T-helper 9 cell (primary cell): Measurements from ENCODE around the gene SMCR8.
A peak's percentile ranks its signal among the peaks of the same experiment; 100 is the strongest.
"Not testable (repeated sequence)": the region's sequence is repeated elsewhere in the genome, so short reads cannot be mapped to it uniquely, and the experiment has no call there.

Experiments used
- DNase-seq: peaks from one replicate; pipeline ENCODE4 v3.0.0-alpha.2; 2020
- total RNA-seq, 2 donors: gene quantifications; one replicate each; lab custom pipeline; 2026; lab: John Stamatoyannopoulos, UW

The SMCR8 gene, protein sequence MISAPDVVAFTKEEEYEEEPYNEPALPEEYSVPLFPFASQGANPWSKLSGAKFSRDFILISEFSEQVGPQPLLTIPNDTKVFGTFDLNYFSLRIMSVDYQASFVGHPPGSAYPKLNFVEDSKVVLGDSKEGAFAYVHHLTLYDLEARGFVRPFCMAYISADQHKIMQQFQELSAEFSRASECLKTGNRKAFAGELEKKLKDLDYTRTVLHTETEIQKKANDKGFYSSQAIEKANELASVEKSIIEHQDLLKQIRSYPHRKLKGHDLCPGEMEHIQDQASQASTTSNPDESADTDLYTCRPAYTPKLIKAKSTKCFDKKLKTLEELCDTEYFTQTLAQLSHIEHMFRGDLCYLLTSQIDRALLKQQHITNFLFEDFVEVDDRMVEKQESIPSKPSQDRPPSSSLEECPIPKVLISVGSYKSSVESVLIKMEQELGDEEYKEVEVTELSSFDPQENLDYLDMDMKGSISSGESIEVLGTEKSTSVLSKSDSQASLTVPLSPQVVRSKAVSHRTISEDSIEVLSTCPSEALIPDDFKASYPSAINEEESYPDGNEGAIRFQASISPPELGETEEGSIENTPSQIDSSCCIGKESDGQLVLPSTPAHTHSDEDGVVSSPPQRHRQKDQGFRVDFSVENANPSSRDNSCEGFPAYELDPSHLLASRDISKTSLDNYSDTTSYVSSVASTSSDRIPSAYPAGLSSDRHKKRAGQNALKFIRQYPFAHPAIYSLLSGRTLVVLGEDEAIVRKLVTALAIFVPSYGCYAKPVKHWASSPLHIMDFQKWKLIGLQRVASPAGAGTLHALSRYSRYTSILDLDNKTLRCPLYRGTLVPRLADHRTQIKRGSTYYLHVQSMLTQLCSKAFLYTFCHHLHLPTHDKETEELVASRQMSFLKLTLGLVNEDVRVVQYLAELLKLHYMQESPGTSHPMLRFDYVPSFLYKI
- 174 to 195 reads per million in 2 donors for total RNA-seq

DNA sequence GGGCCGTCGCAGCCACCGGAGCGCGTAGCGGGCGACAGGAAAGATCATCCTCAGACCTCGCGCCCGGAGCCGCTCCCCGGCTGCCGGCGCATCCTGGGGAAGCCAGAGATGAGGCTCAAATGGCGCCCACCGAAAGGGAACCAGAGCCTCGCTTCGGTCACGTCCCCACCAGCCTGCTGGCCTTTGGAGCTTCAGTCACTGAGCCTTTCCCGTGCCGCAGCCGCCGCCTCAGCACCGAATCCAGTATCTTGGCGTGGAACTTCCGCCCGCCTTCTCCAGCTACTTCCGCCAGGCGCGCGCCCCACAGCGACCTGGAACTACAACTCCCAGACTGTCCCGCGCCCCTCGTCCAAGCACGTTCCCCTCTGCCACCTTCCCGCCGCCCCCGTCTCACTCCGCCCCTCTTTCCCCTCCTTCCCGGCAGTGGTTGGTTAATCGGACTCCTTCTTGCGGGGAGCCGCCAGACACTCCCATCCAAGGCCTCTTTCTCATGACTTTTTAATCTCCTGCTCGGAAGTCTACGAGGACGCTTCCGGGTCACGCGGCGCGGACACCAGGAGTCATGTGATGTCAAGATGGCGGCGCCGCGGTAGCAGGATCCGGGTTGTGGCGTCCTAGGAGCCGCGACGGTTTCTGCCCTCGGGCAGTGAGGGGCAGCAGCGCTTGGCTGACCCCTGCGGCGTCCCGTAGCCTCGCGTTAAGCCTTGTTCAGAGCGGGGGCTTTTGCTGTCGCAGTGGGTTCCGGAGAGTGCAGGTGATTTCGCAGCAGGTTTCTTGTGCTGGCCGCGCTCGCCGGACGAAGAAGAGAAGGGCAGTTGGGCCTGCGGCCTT is at the start of gene SMCR8, which contains the start of gene TOP3A:
Gene SMCR8, plus strand, starts transcription at position 563 of the 831 bp plus-strand sequence. CDS start 497 bp downstream, outside the sequence.
Gene TOP3A, minus strand, starts transcription at position 264 of the 831 bp plus-strand sequence. Its CDS starts 216 bp downstream, at position 48.
- DNase-seq = peak; percentile 96

DNA sequence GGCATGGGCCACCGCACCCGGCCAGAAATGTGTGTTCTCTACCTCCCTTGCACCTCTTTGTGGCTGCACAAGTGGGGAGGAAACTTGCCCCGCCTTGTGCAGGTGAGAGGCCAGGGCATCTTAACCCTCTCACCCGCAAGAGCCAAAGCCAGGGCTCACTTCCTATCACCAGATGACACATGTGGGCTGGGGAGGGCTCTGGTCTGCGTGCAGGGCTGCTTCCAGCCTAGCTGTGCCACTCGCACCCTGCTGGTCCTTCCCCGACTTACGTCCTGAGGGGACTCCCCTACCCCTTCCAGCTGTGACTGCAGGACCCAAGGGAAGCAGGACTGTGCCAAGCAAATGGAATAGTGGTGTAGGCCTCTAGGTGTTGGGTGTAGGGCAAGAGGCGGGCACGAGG is 47.7 kb upstream of the SMCR8 start:
- DNase-seq = no peak

DNA sequence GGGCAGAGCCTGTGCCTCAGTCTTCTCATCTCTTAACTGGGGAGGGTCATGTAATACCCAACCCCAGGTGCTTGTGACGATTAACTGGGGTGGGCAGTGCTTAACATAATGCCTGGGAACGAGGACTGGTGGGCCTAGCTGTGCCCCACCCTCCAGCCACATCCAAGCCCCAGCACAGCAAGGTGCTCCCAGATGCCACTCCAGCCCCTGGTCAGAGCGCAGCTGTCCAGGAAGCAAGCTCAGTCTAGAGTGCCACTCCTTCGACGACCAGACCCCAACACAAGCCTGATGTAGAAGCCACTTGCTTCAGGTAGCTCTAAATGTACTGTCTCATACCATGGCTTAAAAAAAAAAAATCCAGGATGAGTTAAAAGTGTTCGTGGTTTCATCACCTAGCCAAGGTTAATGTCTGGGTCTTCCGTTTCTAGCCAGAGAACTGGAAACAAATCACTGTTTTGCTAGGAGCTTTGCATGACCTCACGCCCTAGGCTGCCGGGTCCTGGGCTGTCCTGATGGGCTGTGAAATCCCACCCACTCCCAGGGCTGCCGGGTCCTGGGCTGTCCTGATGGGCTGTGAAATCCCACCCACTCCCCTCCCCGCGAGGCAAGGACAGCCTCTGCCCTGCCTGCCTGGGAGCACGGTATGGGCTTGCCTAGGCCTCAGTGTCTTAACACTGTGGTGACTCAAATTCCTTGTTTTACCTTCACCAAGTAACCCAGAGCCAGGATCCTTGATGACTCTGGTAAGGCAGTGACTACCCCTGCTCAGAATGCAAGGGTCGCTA is 47.0 kb upstream of the SMCR8 start:
- no peak for DNase-seq

DNA sequence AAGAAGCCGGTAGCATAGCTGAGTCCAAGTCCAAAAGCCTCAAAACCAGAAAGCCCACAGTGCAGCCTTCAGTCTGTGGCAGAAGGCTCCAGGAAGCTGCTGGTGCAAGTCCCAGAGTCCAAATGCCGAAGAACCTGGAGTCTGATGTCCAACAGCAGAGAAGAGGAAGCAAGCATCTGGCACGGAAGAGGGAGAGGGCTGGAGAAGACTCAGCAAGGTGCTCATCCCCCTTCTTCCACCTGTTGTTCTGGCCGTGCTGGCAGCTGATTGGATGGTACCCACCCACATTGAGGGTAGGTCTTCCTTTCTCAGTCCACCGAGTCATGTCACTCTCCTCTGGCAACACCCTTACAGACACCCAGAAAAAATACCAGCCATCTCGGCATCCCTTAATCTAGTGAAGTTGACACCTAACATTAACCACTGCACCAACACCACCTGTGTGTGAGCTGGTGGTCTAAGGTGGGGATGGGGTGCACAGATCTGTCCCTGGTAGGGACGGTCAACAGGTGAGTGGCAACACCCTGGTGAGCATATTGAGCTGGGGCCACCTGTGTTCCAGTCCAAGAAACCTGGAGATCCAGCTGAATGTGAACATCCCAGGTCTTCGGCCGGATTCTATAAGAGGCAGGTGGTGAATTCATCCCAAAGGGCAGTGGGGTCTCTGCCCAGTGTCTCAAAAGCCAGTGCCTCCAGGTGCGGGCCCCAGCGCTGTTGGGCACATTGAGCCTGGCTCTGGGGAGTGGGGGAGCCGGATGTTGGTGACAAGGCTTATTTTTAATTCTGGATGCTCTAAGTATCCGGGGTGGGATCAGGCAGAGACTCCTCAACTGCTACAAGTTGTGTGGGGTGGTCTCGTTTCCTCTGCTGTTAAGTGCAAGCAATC is 44.8 kb upstream of the SMCR8 start:
- no peak for DNase-seq

DNA sequence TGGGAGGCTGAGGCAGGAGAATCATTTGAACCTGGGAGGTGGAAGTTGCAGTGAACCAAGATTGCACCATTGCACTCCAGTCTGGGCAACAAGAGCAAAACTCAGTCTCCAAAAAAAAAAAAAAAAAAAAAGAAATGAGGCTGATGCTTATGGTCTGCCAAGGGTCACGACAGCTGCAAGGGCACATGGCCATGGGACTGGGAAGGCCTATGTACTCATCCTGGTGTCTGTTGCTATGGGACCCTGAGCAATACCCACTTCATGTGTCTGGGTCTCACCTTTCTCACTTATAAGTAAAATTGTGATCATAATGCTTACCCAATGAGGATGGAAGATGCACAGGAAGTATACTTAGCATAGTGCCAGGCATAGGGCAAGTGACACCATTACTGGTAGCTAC is 38.0 kb upstream of the SMCR8 start:
- no peak for DNase-seq

DNA sequence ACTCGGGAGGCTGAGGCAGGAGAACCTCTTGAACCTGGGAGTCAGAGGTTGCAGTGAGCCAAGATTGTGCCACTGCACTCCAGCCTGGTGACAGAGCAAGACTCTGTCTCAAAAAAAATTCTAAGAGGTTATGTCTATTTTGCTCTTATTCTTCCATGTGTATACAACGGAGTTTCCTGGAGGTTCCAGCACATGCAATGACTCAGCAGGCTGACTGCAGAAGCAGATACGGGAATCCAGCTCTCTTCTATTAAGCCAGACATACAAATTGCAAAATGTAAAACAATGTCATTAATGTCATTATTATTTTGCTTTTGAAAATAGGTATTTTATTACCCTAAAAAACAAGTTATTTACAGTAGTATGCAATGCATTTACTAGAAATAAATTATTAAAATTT is 36.2 kb upstream of the SMCR8 start:
- no peak for DNase-seq

DNA sequence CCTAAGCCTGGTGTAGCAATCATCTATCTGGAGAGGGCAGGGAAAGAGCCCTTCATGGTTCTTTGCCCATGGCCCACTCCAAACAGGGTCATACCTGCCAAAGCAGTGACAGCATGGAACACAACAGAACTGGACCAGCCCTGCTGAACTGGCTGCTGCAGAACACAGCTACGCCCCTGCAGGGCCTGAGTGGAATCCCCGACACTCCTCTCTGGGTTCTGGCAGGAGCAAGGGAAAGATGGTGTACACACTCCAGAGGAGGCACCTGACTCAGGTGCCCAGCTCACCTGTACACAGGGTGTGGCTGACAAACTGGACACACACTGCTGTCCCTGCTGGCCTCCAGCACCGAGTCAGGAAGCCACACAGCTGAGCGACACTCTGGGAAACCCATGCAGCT is 34.8 kb upstream of the SMCR8 start:
- DNase-seq = no peak

DNA sequence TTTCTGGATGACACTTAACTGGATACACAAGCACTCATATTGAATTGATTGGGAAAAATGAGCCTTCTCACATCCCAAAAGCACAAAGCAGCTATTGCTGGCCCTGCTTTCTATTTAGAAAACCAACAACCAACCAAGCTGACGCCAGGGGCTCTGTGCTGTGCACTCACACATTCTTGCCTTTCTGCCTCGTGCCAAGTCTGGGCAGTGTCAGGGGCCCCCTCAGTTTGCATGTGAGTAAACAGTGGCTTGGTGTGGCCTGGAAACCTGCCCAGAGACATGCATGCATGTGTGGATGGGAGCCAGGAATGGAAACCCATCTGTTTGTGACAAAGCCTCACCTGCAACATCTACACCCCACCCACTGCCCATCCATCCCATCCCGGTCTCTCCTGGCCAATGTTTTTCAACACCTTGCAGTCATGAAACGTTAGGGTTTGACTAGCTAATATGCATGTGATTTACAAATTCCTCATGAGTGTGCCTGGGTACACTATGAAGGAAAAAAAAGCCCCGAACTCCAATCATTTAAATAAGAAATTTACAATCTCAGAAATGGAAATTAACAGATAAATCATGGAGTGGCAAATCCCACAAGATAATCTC is 34.2 kb upstream of the SMCR8 start:
- DNase-seq = no peak

DNA sequence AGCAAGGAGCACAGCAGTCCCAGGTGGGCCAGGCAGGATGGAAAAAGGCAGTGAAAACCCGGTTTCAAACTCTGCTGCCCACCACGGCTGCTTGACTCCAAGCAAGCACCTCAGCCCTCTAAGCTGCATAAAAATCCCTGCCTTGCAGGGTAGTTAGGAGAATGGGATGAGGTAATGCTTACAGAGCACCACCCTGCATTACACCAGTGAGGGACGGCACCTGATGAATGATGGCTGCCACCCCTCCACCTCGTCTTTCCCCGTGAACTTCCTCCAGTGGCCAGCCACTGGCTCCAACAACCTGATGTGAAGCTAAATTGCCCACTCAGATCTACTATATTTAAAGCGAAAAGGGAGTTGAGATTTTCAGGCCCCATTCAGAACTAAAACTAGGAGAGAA is 33.3 kb upstream of the SMCR8 start:
- no peak for DNase-seq

DNA sequence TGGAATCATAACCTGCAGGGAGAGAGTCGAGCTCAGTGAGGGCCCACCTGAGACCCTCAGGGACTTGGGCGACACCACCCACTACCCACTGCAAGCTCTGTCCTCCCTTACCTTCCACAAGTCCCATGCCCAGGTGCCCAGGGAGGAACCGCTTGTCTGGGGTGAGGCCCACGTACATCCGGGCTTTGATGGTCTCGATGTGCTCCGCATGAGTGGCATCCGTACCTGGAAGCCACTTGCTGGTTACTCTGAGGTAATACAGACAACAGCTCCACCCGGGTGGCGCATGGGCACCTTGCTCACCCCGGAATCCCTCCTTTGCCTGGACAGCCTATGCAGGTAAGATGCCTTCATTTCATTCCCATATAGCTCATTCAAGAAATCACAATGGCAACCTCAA is 29.8 kb upstream of the SMCR8 start:
- DNase-seq = no peak

DNA sequence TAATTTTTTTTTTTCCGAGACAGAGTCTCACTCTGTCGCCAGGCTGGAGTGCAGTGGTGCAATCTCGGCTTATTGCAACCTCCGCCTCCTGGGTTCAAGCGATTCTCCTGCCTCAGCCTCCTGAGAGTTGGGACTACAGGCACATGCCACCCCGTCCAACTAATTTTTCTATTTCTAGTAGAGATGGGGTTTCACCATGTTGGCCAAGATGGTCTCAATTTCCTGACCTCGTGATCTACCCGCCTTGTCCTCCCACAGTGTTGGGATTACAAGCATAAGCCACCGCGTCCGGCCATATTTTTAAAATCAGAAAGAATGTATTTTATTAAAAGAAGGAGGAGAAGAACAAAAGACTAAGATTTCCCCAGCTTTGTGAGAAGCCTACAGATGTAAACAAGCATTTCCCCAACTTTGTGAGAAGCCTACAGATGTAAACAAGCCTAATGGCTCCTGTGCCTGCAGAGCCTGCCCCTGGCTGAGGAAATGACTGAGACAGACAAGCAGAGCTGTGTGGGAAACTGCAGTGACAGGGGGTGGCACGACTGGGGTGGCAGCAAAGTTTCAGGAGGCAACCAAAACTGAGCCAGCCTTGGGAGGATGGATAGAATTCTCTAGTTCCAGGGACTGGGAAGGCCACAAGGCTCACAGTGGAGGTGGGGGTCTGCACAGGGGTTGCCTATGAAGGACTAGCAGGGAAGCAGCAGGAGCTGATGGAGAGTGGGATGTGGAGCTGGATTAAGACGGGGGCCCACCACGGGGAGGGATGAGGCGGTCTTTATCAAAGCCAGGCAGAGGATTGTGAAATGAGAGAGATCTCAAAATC is 23.2 kb upstream of the SMCR8 start:
- DNase-seq = no peak

DNA sequence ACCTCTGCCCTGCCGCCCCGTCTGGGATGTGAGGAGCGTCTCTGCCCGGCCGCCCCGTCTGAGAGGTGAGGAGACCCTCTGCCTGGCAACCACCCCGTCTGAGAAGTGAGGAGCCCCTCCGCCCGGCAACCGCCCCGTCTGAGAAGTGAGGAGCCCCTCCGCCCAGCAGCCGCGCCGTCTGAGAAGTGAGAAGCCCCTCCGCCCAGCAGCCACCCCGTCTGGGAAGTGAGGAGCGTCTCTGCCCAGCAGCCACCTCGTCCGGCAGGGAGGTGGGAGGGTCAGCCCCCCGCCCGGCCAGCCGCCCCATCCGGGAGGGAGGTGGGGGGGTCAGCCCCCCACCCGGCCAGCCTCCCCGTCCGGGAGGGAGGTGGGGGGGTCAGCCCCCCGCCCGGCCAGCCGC is 17.0 kb upstream of the SMCR8 start:
- DNase-seq = not testable (repeated sequence)

DNA sequence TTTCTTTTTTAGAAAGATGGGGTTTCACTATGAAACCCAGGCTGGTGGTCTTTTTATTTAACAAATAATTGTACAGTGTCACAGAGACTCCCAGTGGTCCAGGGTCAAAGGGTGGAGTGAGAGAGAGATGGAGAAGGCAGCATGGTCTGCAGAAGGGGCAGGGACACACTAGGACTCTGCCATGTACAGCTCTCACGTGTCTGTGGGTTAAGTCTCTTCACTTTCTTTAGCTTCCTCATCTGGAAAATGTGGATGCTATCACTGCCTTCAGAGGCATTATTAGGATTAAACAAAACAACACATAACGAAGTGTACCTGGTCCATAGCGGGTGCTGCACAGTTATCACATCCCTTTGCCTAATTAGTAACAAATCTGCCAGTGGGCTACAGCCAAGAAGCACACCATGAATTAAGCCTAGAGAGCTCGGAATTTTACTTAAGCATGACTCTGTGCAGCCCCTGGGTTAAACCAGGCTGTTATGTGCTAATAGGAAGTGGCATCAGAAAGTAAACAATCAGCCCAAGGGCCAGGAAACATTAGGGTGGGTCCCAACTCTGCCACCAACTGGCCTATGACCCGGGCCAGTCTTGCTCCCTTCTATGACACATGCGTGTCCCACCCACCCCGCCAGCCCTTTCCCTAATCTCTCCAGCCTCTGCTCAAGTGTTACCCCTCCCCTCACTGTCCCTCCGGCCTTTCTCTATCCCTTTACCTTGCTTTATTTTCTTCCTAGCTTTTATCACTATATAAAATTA is 14.2 kb upstream of the SMCR8 start:
- no peak for DNase-seq

DNA sequence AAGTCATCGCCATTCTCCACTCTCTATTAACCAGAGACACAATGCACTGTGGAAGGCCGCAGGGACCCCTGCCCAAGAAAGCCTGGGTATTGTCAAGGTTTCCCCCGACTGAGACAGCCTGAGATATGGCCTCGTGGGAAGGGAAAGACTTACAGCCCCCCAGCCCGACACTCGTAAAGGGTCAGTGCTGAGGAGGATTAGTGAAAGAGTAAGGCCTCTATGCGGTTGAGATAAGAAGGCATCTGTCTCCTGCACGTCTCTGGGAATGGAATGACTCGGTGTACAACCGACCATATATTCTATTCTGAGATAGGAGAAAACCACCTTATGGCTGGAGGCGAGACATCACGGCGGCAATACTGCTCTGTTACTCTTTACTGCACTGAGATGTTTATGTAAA is 11.9 kb upstream of the SMCR8 start:
- not testable (repeated sequence) for DNase-seq

DNA sequence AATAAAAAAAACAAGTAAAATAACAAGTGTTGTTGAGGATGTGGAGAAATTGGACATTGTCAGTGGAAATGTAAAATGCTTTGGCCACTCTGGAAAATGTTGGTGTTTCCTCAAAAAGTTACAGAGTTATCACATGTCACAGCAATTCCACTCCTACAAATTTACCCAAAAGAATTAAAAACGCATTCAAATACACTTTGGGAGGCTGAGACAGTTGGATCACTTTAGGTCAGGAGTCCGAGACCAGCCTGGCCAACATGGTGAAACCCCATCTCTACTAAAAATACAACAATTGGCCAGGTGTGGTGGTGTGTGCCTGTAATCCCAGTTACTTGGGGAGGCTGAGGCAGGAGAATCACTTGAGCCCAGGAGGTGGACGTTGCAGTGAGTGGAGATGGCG is 5.9 kb upstream of the SMCR8 start:
- DNase-seq = no peak

DNA sequence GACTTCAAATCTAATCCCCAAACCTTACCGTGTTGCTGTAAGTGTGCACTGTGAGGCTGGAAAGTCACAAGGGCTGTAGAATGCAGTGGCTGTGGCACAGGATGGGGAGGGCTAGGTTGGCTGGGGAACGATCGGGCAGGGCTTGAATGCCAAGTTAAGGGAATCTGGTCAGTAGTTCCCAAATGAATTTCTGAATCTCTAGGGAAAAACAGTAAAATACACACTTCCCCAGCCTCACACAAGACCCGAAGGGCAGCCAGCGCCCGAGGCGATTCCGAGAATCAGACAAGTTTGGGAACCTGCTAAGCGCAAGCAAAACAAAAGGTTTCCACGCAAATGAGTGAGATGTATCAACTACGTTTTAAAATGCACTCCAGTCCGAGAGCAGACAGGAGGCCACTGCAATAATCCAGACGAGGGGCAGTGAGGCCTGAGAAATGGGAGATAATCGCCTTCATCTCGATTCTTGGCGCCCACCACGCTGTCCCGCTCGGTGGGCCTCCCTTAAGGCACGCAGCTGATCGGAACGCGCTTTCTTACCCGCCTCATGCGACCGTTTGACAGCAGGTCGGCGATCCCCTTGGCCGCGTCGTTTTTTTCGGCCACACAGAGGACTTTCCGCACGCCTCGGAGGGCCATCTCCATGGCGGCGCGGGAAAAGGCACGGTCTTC is 898 bp upstream of the SMCR8 start:
- no peak for DNase-seq

DNA sequence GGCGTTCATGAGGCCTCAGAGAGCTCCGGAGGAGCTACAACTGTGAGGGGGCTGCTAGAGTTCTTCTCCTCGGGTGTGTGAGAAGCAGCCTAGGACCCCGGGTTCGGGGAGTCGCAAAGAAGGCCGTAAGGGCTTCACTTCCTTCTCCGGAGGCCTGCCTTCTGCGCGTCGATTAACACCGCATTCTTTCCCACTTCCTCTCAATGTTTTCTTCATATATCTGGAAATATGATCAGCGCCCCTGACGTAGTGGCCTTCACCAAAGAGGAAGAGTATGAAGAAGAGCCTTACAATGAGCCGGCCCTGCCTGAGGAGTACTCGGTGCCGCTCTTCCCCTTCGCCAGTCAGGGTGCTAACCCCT is 449 bp downstream of the SMCR8 start:
- no peak for DNase-seq

DNA sequence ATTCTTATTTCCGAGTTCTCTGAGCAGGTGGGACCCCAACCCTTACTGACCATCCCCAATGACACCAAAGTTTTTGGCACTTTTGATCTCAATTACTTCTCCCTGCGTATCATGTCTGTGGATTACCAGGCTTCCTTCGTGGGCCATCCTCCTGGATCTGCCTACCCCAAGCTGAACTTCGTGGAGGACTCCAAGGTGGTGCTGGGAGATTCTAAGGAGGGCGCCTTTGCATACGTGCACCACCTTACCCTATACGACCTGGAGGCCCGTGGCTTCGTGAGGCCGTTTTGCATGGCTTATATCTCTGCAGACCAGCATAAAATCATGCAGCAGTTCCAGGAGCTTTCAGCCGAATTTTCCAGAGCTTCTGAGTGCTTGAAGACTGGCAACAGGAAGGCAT is 868 bp downstream of the SMCR8 start:
- no peak for DNase-seq
